T-helper 2 cell (primary cell): Measurements from ENCODE around the gene MIGA2.
"Not testable (repeated sequence)": the region's sequence is repeated elsewhere in the genome, so short reads cannot be mapped to it uniquely, and the experiment has no call there.

ENCODE experiments used
- DNase-seq, 5 experiments: peaks; one replicate each; pipeline versions ENCODE4 v3.0.0 to v3.0.0-alpha.2; 2012 to 2022

The MIGA2 gene

GRCh38 chr9:129102791-129103594 lies 66.6 kb downstream of the MIGA2 start:
- peak in 1 of 5 experiments; percentile 39 for DNase-seq

- DNase-seq, result no peak
Observed at GRCh38 chr9:129103595-129103965, 67.2 kb downstream of the MIGA2 start.

- no peak for DNase-seq
Observed at GRCh38 chr9:129104051-129104450, 67.6 kb downstream of the MIGA2 start.

GRCh38 chr9:129105857-129106694 lies 69.7 kb downstream of the MIGA2 start:
- no peak for DNase-seq

GRCh38 chr9:129107651-129108050 lies 71.2 kb downstream of the MIGA2 start:
- DNase-seq, result no peak

- DNase-seq, result no peak
Observed at GRCh38 chr9:129108083-129108804, 71.8 kb downstream of the MIGA2 start.

- no peak for DNase-seq
Observed at GRCh38 chr9:129108805-129109536, 72.5 kb downstream of the MIGA2 start.

- peak in 1 of 5 experiments; percentile 44 for DNase-seq
Observed at GRCh38 chr9:129109537-129109903, 73.1 kb downstream of the MIGA2 start.

GRCh38 chr9:129109952-129110739 lies 73.7 kb downstream of the MIGA2 start:
- DNase-seq, result no peak

- peak; percentile 88 to 99 (median 95) for DNase-seq
Observed at GRCh38 chr9:129110740-129111527, 74.5 kb downstream of the MIGA2 start, which contains the start of the genes CRAT and PTPA. CRAT (minus strand) TSS chr9:129110793; CDS start chr9:129110509, 284 bp downstream. PTPA (plus strand) TSS chr9:129111415; CDS start chr9:129111601, 186 bp downstream.

GRCh38 chr9:129111528-129112151 lies 75.2 kb downstream of the MIGA2 start:
- DNase-seq, result peak in 1 of 5 experiments; percentile 57

- DNase-seq, result not testable (repeated sequence)
Observed at GRCh38 chr9:129112526-129112925, 76.1 kb downstream of the MIGA2 start.

GRCh38 chr9:129113645-129114304 lies 77.3 kb downstream of the MIGA2 start:
- no peak for DNase-seq

GRCh38 chr9:129118799-129119198 lies 82.4 kb downstream of the MIGA2 start:
- no peak for DNase-seq

- no peak for DNase-seq
Observed at GRCh38 chr9:129121483-129121882, 85.1 kb downstream of the MIGA2 start.
